Fibroblast of lung (primary cell): Measurements from ENCODE around the gene PLEKHA7. TPM values are rescaled to one million over a fixed set of nuclear protein-coding genes. Genes with fewer than 3 reads are reported as not detected.

Source experiments
- DNase-seq, 2 donors: peaks; one replicate each; pipeline versions ENCODE4 v3.0.0 to v3.0.0-alpha.2; 2010; ENCODE audit warnings: low read depth in 2 of 2
- H2AFZ ChIP-seq: 2 replicates; pipeline ENCODE4 v1.5.1; 2012; ENCODE audit warnings: low read length, control low read depth, inconsistent platforms
- H3K27ac ChIP-seq: 2 replicates; pipeline ENCODE4 v1.5.1; 2011; ENCODE audit warnings: low read length, control low read depth; ENCODE audit not compliant: insufficient read depth
- H3K27me3 ChIP-seq: 2 replicates; pipeline ENCODE4 v1.5.1; 2011; ENCODE audit warnings: mild to moderate bottlenecking, low read length; ENCODE audit not compliant: control insufficient read depth, insufficient read depth
- H3K36me3 ChIP-seq: 2 replicates; pipeline ENCODE4 v1.5.1; 2011; ENCODE audit warnings: low read length; ENCODE audit not compliant: control insufficient read depth, insufficient read depth
- H3K4me1 ChIP-seq: 2 replicates; pipeline ENCODE4 v1.5.1; 2011; ENCODE audit warnings: low read length; ENCODE audit not compliant: control insufficient read depth, insufficient read depth; ENCODE audit errors: extremely low read depth
- H3K4me2 ChIP-seq: 2 replicates; pipeline ENCODE4 v1.5.1; 2011; ENCODE audit warnings: low read length, control low read depth; ENCODE audit not compliant: insufficient read depth; ENCODE audit errors: extremely low read depth
- H3K4me3 ChIP-seq, 4 experiments: fragments of 200-600 bp in 1 of 4; sonication (generic) in 1 of 4; replicated peaks in 1 of 4; 2 replicates each; pipeline ENCODE4 v1.5.1; 2011 to 2016; ENCODE audit warnings: low read length in 4 of 4, low read depth in 3 of 4, mild to moderate bottlenecking in 3 of 4, control low read depth in 2 of 4, inconsistent platforms in 1 of 4, mixed read lengths in 1 of 4; ENCODE audit not compliant: insufficient read depth in 1 of 4; ENCODE audit errors: control extremely low read depth in 1 of 4
- H3K79me2 ChIP-seq: 2 replicates; pipeline ENCODE4 v1.5.1; 2012; ENCODE audit warnings: mild to moderate bottlenecking, low read length, inconsistent platforms; ENCODE audit not compliant: control insufficient read depth, insufficient read depth
- H3K9ac ChIP-seq: 2 replicates; pipeline ENCODE4 v1.5.1; 2011; ENCODE audit warnings: mild to moderate bottlenecking, low read length, control low read depth; ENCODE audit not compliant: insufficient read depth
- H3K9me3 ChIP-seq: 2 replicates; pipeline ENCODE4 v1.5.1; 2012; ENCODE audit warnings: low read depth, low read length; ENCODE audit not compliant: control insufficient read depth, insufficient read depth
- H4K20me1 ChIP-seq: 2 replicates; pipeline ENCODE4 v1.5.1; 2011; ENCODE audit warnings: low read length; ENCODE audit not compliant: control insufficient read depth, insufficient read depth; ENCODE audit errors: extremely low read depth
- EZH2 ChIP-seq: IDR thresholded peaks from 2 replicates; pipeline ENCODE4 v1.5.1; 2012; ENCODE audit warnings: low read length, control low read depth, mild to moderate bottlenecking; ENCODE audit errors: missing control alignments
- polyA plus RNA-seq, 2 donors: library from polyadenylated mRNA; depleted of rRNA in 1 of 2; stranded (reverse) in 1 of 2; unstranded in 1 of 2; fragments of >200 nt; gene quantifications; 2 replicates each; pipeline ENCODE4 v1.2.1, GENCODE V29; 2011 to 2012; ENCODE audit warnings: missing spikeins in 1 of 2
- total RNA-seq: library from RNA; depleted of rRNA; stranded (reverse); fragments of >200 nt; gene quantifications from 2 replicates; pipeline ENCODE4 v1.2.1, GENCODE V29; 2014
- TF ChIP-seq, protein P1 (sequence below), 2 donors: IDR thresholded peaks in 1 of 2; conservative IDR thresholded peaks in 1 of 2; 1 replicate in 1 of 2; 2 replicates in 1 of 2; pipeline ENCODE4 v1.5.1; 2011 to 2012; ENCODE audit warnings: low read length in 2 of 2, control low read depth in 1 of 2, inconsistent platforms in 1 of 2, low read depth in 1 of 2, mild to moderate bottlenecking in 1 of 2

PLEKHA7 gene
- total and polyA plus RNA-seq, 2 donors (not counting 1 experiment from before 2014, with no cell fraction given) = 0.11 to 0.17 TPM

- no peaks in the 10 kb centered on the region for H3K9me3 ChIP-seq
- H3K4me3 ChIP-seq = no peak overlapping the region
- H3K79me2 ChIP-seq = no peaks in the 10 kb centered on the region
- TF ChIP-seq, protein P1, sequence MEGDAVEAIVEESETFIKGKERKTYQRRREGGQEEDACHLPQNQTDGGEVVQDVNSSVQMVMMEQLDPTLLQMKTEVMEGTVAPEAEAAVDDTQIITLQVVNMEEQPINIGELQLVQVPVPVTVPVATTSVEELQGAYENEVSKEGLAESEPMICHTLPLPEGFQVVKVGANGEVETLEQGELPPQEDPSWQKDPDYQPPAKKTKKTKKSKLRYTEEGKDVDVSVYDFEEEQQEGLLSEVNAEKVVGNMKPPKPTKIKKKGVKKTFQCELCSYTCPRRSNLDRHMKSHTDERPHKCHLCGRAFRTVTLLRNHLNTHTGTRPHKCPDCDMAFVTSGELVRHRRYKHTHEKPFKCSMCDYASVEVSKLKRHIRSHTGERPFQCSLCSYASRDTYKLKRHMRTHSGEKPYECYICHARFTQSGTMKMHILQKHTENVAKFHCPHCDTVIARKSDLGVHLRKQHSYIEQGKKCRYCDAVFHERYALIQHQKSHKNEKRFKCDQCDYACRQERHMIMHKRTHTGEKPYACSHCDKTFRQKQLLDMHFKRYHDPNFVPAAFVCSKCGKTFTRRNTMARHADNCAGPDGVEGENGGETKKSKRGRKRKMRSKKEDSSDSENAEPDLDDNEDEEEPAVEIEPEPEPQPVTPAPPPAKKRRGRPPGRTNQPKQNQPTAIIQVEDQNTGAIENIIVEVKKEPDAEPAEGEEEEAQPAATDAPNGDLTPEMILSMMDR (conservative IDR thresholded peaks at IDR 0.05 in 1 of 2, IDR thresholded peaks at IDR 0.05 in 1 of 2; ENCODE audit: low read depth in 1 of 2, low read length in 2 of 2) = no peak
- no peak for TF ChIP-seq EZH2
- H4K20me1 ChIP-seq = no peaks in the 10 kb centered on the region
- no peak overlapping the region for H2AFZ ChIP-seq
- H3K36me3 ChIP-seq = no peaks in the 10 kb centered on the region
- DNase-seq = no peak
- no peak overlapping the region for H3K9ac ChIP-seq
- no peaks in the 10 kb centered on the region for H3K27me3 ChIP-seq
- peaks cover 10% of the 10 kb centered on the region for H3K4me1 ChIP-seq
- H3K4me2 ChIP-seq = no peak overlapping the region
- H3K27ac ChIP-seq = no peak overlapping the region
These were observed 224.4 kb downstream of the PLEKHA7 start for GRCh38 chr11:16789560-16790485.

DNA sequence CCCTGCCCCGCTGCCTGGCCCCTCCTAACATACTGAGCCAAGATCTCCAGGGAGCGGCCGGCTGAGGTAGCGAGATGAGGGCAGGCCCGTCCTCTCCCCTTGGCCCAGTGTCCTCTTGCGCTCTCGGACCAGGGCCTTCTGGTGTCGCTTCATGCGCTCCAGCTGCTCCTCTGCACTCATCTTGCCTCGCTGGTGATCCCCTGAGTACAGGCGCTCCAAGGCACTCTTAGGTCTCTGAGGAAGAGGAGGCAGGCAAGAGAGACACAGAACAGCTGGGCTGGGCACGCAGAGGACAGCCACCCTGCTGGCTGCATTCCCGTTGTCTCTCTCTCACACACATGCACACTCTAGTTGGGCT is 225.2 kb downstream of the PLEKHA7 start:
- Histone ChIP-seq H3K4me2 (no peak overlapping the region), H3K9ac (no peak overlapping the region), H4K20me1 (no peaks in the 10 kb centered on the region), H3K27me3 (no peaks in the 10 kb centered on the region), H3K36me3 (no peaks in the 10 kb centered on the region), H2AFZ (no peak overlapping the region), H3K27ac (no peak overlapping the region), H3K9me3 (no peaks in the 10 kb centered on the region), H3K4me3 (no peak overlapping the region), H3K79me2 (no peaks in the 10 kb centered on the region), H3K4me1 (peaks cover 10% of the 10 kb centered on the region)
- DNase-seq = peak in 1 of 2 donors; percentile 18
- TF ChIP-seq, protein P1 (conservative IDR thresholded peaks at IDR 0.05 in 1 of 2, IDR thresholded peaks at IDR 0.05 in 1 of 2; ENCODE audit: low read depth in 1 of 2, low read length in 2 of 2) = no peak
- no peak for TF ChIP-seq EZH2

DNA sequence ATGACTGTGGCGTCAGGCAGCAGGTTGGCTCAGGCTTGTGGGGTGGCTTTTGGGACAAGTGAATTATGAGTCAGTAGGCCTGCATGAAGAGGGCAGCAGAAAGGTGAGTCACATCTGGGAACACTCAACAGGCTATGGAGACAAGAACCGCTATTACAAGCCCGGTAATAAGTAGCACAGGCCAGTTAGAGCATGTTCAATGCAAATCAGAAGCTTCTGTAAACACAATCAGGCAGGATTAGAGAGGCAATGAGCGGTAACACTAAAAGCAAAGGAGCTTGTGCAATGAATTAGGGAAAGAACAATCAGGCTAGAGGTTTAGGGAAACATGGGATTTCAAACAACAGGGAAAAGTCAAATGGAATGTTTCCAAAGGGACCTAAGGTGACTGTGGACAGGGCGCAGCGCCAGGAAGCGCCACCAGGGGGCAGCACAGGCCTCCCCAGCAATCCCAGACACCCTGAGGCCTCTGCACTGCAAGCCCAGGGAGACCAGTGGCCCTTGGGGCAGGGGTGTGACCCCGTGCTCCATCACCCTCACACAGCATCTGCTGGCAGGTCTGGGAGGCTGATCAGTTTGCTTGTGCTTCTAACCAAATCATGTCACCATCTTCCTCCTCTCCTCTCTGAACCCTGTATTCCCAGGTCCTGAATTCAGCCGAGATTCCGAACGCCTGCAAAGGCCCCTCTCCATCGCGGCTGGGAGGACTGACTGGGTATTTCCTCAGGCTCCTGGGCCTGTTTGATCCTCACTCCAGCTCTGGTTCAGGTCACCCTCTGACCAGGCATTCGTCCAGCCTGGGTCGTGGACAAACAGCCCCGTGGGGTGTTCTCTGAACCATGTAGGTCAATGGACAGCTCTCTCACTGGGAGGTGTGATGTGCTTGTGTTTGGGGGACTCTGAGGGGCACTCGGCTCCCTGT is 225.8 kb downstream of the PLEKHA7 start:
- Histone ChIP-seq H4K20me1 (no peaks in the 10 kb centered on the region), H3K4me3 (no peak overlapping the region), H3K9ac (no peak overlapping the region), H3K4me1 (peaks cover 10% of the 10 kb centered on the region), H3K27me3 (no peaks in the 10 kb centered on the region), H3K9me3 (no peaks in the 10 kb centered on the region), H2AFZ (no peak overlapping the region), H3K36me3 (no peaks in the 10 kb centered on the region), H3K4me2 (no peak overlapping the region), H3K27ac (no peak overlapping the region), H3K79me2 (no peaks in the 10 kb centered on the region)
- TF ChIP-seq, protein P1 (conservative IDR thresholded peaks at IDR 0.05 in 1 of 2, IDR thresholded peaks at IDR 0.05 in 1 of 2; ENCODE audit: low read depth in 1 of 2, low read length in 2 of 2) = peak; percentile 93 to 99
- no peak for TF ChIP-seq EZH2
- DNase-seq = peak; percentile 85 to 88
